ENCODE results near the gene GRIK5.

GRIK5 gene

DNA sequence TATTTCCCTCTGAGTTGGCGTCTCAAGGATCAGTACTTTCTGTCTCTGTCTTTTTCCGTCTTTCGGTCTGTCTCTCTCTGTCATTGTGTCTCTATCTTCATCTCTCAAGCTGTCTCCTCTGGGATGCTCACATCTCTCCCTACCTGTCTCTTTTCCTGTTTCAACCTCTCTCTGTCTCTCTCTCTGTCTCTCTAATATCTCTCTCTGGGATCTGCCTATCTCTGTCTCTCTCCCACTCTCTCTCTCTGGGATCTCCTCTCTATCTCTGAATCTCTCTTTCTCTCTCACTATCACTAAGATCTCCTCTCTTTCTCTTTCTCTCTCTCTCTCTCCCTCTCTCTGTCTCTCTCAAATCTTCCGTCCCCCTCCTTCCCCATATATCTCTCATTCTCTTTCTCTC is 80.0 kb downstream of the GRIK5 start:
- H3K4me3 ChIP-seq (ENCODE audit: low read depth, low read length), result no peak overlapping the region
- TF ChIP-seq, protein P1, sequence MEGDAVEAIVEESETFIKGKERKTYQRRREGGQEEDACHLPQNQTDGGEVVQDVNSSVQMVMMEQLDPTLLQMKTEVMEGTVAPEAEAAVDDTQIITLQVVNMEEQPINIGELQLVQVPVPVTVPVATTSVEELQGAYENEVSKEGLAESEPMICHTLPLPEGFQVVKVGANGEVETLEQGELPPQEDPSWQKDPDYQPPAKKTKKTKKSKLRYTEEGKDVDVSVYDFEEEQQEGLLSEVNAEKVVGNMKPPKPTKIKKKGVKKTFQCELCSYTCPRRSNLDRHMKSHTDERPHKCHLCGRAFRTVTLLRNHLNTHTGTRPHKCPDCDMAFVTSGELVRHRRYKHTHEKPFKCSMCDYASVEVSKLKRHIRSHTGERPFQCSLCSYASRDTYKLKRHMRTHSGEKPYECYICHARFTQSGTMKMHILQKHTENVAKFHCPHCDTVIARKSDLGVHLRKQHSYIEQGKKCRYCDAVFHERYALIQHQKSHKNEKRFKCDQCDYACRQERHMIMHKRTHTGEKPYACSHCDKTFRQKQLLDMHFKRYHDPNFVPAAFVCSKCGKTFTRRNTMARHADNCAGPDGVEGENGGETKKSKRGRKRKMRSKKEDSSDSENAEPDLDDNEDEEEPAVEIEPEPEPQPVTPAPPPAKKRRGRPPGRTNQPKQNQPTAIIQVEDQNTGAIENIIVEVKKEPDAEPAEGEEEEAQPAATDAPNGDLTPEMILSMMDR (IDR thresholded peaks at IDR 0.05; ENCODE audit: low read depth, low read length, missing control alignments), result no peak
- no peak for DNase-seq (ENCODE audit: low read depth)

DNA sequence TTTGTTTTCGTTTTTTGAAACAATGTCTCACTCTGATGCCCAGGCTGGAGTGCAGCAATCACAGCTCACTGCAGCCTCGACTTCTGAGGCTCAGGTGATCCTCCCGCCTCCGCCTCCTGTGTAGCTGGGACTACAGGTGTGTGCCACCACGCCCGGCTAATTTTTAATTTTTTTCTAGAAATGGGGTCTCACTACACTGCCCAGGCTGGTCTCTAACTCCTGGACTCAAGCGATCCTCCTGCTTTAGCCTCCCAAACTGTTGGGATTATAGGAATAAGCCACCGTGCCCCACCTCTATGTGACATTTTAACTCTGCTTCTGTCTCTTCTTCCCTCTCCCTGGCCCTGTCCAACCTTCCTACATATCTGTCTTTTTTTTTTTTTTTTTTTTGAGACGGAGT is 81.1 kb downstream of the GRIK5 start:
- TF ChIP-seq, protein P1 (IDR thresholded peaks at IDR 0.05; ENCODE audit: low read depth, low read length, missing control alignments), result no peak
- H3K4me3 ChIP-seq (ENCODE audit: low read depth, low read length), result no peak overlapping the region
- DNase-seq (ENCODE audit: low read depth), result no peak

DNA sequence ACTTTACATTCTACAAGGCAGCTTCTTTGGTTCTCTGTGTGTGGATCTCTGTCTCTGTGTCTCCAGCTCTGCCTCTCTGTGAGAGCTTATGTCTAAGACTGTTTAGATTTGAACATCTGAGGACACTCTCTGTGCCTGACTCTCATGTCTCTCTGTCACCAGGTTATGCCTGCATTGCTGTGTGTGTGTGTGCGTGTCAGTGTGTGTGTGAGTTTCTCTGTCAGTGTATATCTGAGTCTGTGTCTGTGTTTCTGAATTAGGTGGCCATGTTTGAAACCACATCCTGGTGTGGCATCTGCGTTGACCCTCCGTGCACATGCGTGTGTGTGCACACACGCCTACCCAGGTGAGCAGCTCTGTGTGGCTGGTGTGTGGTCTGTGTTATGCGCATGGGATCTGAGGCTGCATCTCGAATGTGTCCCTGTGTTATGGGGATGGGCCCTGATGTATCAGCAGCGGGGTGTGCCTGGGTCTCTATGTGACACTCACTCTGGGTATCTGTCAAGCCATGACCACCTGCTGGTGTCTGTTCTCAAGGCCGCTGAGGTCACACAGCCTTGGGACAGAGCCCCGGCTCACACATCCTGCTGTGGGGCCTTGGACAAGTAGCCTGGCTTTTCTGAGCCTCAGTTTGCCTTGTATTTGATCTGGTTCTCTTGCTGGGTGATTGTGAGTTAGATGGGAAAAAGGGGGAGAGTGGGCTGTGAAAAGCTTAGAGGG is 82.7 kb downstream of the GRIK5 start:
- no peak overlapping the region for H3K4me3 ChIP-seq (ENCODE audit: low read depth, low read length)
- DNase-seq (ENCODE audit: low read depth), result no peak
- TF ChIP-seq, protein P1 (IDR thresholded peaks at IDR 0.05; ENCODE audit: low read depth, low read length, missing control alignments), result no peak

DNA sequence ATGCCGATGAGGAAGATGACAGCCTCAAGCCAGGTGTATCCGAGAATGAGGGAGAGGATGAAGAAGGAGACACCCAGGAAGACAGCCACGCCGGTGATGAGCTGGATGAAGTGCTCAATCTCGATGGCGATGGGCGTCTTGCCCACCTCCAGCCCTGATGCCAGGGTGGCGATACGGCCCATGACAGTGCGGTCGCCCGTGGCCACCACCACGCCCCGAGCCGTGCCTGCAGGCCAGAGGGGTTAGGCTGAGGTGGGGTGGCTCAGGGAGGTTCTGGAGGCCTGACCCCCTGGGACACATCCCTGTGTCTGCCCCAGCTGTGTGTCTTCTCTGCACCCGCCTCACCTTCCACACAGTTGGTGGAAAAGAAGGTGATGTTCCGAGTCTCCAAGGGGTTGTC is 85.0 kb downstream of the GRIK5 start:
- H3K4me3 ChIP-seq (ENCODE audit: low read depth, low read length), result no peak overlapping the region
- no peak for DNase-seq (ENCODE audit: low read depth)
- TF ChIP-seq, protein P1 (IDR thresholded peaks at IDR 0.05; ENCODE audit: low read depth, low read length, missing control alignments), result no peak

DNA sequence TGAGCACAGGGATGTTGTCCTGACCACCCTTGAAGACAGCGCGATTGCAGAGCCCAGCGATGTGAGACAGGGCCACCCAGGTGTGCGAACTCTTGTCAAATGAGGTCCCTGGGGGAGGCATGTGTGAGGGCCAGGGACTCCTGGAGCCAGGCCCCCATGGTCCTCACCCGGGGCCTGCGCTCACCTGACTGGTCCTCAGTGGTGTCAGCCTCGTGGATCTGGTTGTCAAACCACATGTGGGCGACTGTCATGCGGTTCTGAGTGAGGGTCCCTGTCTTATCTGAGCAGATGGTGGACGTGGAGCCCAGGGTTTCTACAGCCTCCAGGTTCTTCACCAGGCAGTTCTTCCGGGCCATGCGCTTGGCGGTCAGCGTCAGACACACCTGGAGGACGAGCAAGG is 88.3 kb downstream of the GRIK5 start:
- TF ChIP-seq, protein P1 (IDR thresholded peaks at IDR 0.05; ENCODE audit: low read depth, low read length, missing control alignments), result no peak
- H3K4me3 ChIP-seq (ENCODE audit: low read depth, low read length), result no peak overlapping the region
- no peak for DNase-seq (ENCODE audit: low read depth)

DNA sequence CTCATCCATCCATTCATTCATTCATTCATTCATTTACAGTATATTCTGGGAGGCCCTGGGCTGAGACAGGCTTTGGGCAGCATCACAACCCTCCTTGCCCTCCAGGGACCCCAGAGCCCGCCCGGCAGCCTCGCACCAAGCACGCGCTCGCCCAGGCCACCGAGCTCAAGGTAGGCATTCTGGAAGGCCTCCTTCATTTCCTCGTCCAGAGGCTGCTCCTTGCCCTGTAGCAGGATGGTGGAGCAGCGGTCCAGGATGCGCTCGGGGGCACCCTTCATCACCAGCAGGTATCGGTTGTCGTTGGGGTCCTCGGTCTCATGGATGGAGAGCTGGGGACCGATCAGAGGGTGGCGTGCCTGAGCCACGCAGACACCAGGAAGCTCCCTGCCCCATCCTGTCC is 91.5 kb downstream of the GRIK5 start:
- TF ChIP-seq, protein P1 (IDR thresholded peaks at IDR 0.05; ENCODE audit: low read depth, low read length, missing control alignments), result no peak
- no peak for DNase-seq (ENCODE audit: low read depth)
- no peak overlapping the region for H3K4me3 ChIP-seq (ENCODE audit: low read depth, low read length)

DNA sequence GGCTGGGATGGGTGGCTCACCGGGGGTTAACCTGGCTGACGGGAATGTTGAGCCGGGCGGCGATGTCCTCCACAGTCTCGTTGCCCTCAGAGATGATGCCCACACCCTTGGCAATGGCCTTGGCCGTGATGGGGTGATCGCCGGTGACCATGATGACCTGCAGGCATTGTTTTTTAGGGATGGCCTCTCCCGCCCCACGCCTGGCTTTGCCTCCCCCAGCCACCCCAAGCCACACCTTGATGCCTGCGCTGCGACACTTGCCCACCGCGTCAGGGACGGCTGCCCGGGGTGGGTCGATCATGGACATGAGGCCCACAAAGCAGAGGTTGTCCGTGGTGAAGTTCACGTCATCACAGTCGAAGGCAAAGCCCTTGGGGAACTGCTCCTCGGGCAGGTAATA is 92.1 kb downstream of the GRIK5 start:
- TF ChIP-seq, protein P1 (IDR thresholded peaks at IDR 0.05; ENCODE audit: low read depth, low read length, missing control alignments), result no peak
- H3K4me3 ChIP-seq (ENCODE audit: low read depth, low read length), result no peak overlapping the region
- no peak for DNase-seq (ENCODE audit: low read depth)

Data from GM12864 (cell line).